ENCODE results near the gene NRG2. TPM values are rescaled to one million over a fixed set of nuclear protein-coding genes. Genes with fewer than 3 reads are reported as not detected.

NRG2 gene
- total and polyA plus RNA-seq, 11 donors = 0.72 to 4.8 (median 3.4) TPM

DNA sequence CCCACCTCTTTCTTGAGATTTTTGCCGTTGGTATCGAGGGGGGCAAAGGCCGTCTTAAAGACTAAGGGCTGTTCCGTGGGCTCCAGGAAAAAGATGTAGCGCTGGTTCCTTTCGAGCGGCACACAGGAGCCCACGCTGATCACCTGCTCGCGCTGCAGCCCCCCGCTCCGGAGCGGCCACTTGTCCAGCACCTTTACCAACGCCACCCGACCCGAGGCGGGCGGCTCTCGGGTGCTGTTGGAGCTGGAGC is 781 bp downstream of the NRG2 start:
- Histone ChIP-seq H3K36me3 (no peaks in the 10 kb centered on the region), H3K27ac (peak overlapping the region; percentile 43 to 93 (median 82)), H3K4me3 (peak overlapping the region; percentile 57 to 89 (median 72)), H3K9me3 (no peaks in the 10 kb centered on the region), H3K27me3 (peaks cover 0 to 47% (median 0%) of the 10 kb centered on the region in 9 donors), H3K4me1 (peaks cover 0 to 50% (median 28%) of the 10 kb centered on the region in 12 donors)
- no peak for TF ChIP-seq POLR2A (IDR thresholded peaks at IDR 0.05)
- no peak for TF ChIP-seq CTCF (IDR thresholded peaks at IDR 0.05)
- 0 to 3% (median 1%) methylated on average over 12 to 19 of the region's 19 CpGs for WGBS, 4 donors
- no peak for ATAC-seq
- intact Hi-C loops (cut with DNase I) = loop anchor here in 6 of 10 donors (5.0 to 10.0 kb wide), 7 partner anchors 40 to 255 kb away; no protein-coding TSS in a partner anchor
- DNase-seq = no peak

GRCh38 chr5:140041492-140042392 is 1.4 kb downstream of the NRG2 start:
- DNase-seq = peak; percentile 62 to 79 (median 72)
- H3K9me3 ChIP-seq = no peaks in the 10 kb centered on the region
- intact Hi-C loops (cut with DNase I) = loop anchor here in 6 of 10 donors (5.0 to 10.0 kb wide), 7 partner anchors 39 to 254 kb away; no protein-coding TSS in a partner anchor
- peak overlapping the region; percentile 53 to 93 (median 82) for H3K27ac ChIP-seq
- H3K4me3 ChIP-seq = peak overlapping the region; percentile 57 to 89 (median 72)
- 6 to 9% (median 8%) methylated on average over 18 to 34 of the region's 34 CpGs for WGBS, 4 donors
- ATAC-seq = peak; percentile 33 to 70 (median 68)
- peaks cover 0 to 50% (median 29%) of the 10 kb centered on the region in 12 donors for H3K4me1 ChIP-seq
- H3K27me3 ChIP-seq = peaks cover 0 to 47% (median 0%) of the 10 kb centered on the region in 9 donors
- no peak for TF ChIP-seq POLR2A (IDR thresholded peaks at IDR 0.05)
- TF ChIP-seq CTCF (IDR thresholded peaks at IDR 0.05) = no peak
- H3K36me3 ChIP-seq = no peaks in the 10 kb centered on the region

DNA sequence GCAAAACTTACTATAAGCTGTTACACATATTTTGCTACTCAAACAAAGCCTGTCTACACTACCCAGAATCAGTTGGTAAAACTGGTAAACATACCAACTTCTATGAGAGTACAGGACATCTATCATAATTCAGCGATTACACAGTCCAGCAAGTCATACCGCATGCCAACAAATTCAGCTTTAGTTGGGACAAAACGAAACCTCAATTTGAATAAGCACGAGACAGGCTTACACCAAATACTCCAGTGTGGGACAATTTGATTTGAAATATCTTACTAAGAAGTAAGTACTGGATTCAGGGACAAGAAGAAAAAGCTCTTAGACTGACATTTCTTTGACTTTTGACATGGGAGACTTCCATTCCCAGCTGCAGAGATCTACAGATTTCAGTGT is 2.0 kb downstream of the NRG2 start:
- intact Hi-C loops (cut with DNase I) = loop anchor here in 6 of 10 donors (5.0 to 10.0 kb wide), 7 partner anchors 39 to 254 kb away; no protein-coding TSS in a partner anchor
- Histone ChIP-seq H3K4me3 (peak overlapping the region in 11 of 12 donors; percentile 57 to 89 (median 71)), H3K9me3 (no peaks in the 10 kb centered on the region), H3K27me3 (peaks cover 0 to 47% (median 0%) of the 10 kb centered on the region in 9 donors), H3K36me3 (no peaks in the 10 kb centered on the region), H3K27ac (peak overlapping the region in 11 of 12 donors; percentile 3 to 93 (median 82)), H3K4me1 (peaks cover 0 to 54% (median 33%) of the 10 kb centered on the region in 12 donors)
- ATAC-seq (no peak), DNase-seq (no peak)
- whole genome bisulfite sequencing, 4 donors = 68 to 85% (median 69%) methylated on average over 4 of the region's 4 CpGs
- no peak for TF ChIP-seq POLR2A (IDR thresholded peaks at IDR 0.05)
- TF ChIP-seq CTCF (IDR thresholded peaks at IDR 0.05) = no peak

DNA sequence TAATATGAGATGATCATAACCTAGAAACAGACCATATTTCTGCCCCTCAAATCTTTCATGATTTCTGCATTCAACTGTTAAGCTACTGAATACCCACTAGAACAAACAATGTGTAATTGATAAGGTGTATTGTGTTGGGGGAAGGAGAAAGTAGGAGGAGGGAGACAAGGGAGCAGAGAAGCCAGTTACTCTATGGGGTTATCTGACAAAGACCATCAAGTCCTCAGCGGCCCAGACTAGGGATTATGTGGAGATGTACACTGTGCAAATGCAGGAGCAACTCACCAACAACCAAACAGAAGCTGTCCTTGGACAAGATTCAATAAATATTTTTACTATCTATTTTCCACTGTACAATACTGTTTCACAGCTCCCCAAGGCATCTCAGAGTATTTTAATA is 2.7 kb downstream of the NRG2 start:
- Histone ChIP-seq H3K4me1 (peaks cover 0 to 60% (median 39%) of the 10 kb centered on the region in 12 donors), H3K4me3 (peak overlapping the region in 6 of 12 donors; percentile 3 to 89 (median 74)), H3K9me3 (no peaks in the 10 kb centered on the region), H3K27ac (peak overlapping the region in 9 of 12 donors; percentile 54 to 93 (median 82)), H3K27me3 (peaks cover 0 to 42% (median 0%) of the 10 kb centered on the region in 9 donors), H3K36me3 (no peaks in the 10 kb centered on the region)
- DNase-seq (no peak), ATAC-seq (no peak)
- intact Hi-C loops (cut with DNase I) = loop anchor here in 6 of 10 donors (5.0 to 10.0 kb wide), 7 partner anchors 38 to 253 kb away; no protein-coding TSS in a partner anchor
- 46 to 79% (median 50%) methylated on average over 1 of the region's 1 CpG for WGBS, 4 donors
- TF ChIP-seq POLR2A (IDR thresholded peaks at IDR 0.05) (no peak), CTCF (IDR thresholded peaks at IDR 0.05) (no peak)
